ENCODE data around the gene IFNA17.
"Not testable (repeated sequence)": the region's sequence is repeated elsewhere in the genome, so short reads cannot be mapped to it uniquely, and the experiment has no call there.

- TF ChIP-seq CTCF (conservative IDR thresholded peaks at IDR 0.05; ENCODE audit: low read length); EZH2phosphoT487 (IDR thresholded peaks at IDR 0.05; ENCODE audit: borderline replicate concordance, low read depth, low read length): not testable (repeated sequence)
Observed at GRCh38 chr9:21207043-21207442, 21.0 kb downstream of the IFNA17 start, which contains the start of gene IFNA10.
